Activated B cell treated with CpG ODN at 0.5 μM for 24 hours (primary cell): Measurements from ENCODE around the gene SLC26A5. TPM values are rescaled to one million over a fixed set of nuclear protein-coding genes. Genes with fewer than 3 reads are reported as not detected.
"Not testable (repeated sequence)": the region's sequence is repeated elsewhere in the genome, so short reads cannot be mapped to it uniquely, and the experiment has no call there.

Source experiments
- ATAC-seq: fragments of 200-7000 bp; cut with Tn5 transposase; one replicate; pipeline ENCODE4 v1.10.0; 2021; ENCODE audit warnings: low read depth, mild to moderate bottlenecking, moderate library complexity
- CTCF ChIA-PET: fragments of 350-600 bp; sonication (Branson Sonifier 250); formaldehyde crosslinking; loops from one replicate; lab custom pipeline; 2021; ENCODE audit warnings: antibody characterized with exemption; lab: Charles Lee
- POLR2A ChIA-PET: fragments of 350-600 bp; sonication (Branson Sonifier 250); formaldehyde crosslinking; loops from one replicate; lab custom pipeline; 2021; ENCODE audit warnings: antibody characterized with exemption; lab: Charles Lee
- DNase-seq: peaks from one replicate; pipeline ENCODE4 v3.0.0; 2022
- H3K27ac Mint-ChIP-seq: one replicate; pipeline ENCODE4 v1.8.0; 2020; ENCODE audit warnings: mixed read lengths
- H3K27me3 Mint-ChIP-seq: one replicate; pipeline ENCODE4 v1.8.0; 2021; ENCODE audit warnings: mixed read lengths
- H3K36me3 Mint-ChIP-seq: one replicate; pipeline ENCODE4 v1.8.0; 2021; ENCODE audit warnings: low read depth, mixed read lengths
- H3K4me1 Mint-ChIP-seq: one replicate; pipeline ENCODE4 v1.8.0; 2021; ENCODE audit warnings: mixed read lengths
- H3K4me3 Mint-ChIP-seq: one replicate; pipeline ENCODE4 v1.8.0; 2020; ENCODE audit warnings: mild to moderate bottlenecking, mixed read lengths
- H3K9me3 Mint-ChIP-seq: one replicate; pipeline ENCODE4 v1.8.0; 2020; ENCODE audit warnings: mixed read lengths
- CTCF ChIP-seq: fragments of 200-600 bp; IDR thresholded peaks from one replicate; pipeline ENCODE4 v1.8.0; 2022; ENCODE audit warnings: antibody characterized with exemption, mild to moderate bottlenecking
- intact Hi-C: fragments of 100-400 bp; cut with micrococcal nuclease; formaldehyde crosslinking; loops from one replicate; pipeline ENCODE4 v1.15.1; 2024
- total RNA-seq: library from RNA; stranded (reverse); gene quantifications from 2 replicates; pipeline ENCODE4 v1.2.3, GENCODE V29; 2022

Gene SLC26A5
- not detected in 2 replicates for total RNA-seq

- Mint-ChIP-seq H3K9me3 (peaks cover 7% of the 10 kb centered on the region), H3K27me3 (peaks cover 59% of the 10 kb centered on the region), H3K4me1 (peaks cover 10% of the 10 kb centered on the region), H3K36me3 (no peaks in the 10 kb centered on the region), H3K4me3 (peak within 1 kb of the TSS; percentile 68), H3K27ac (no peak within 1 kb of the TSS)
- intact Hi-C loops = loop anchor here (10.0 kb wide), 2 partner anchors 1469 to 1629 kb away; no protein-coding TSS in a partner anchor
- ChIA-PET POLR2A (no interaction called here), CTCF (no interaction called here)
- ATAC-seq (no peak), DNase-seq (no peak)
- TF ChIP-seq CTCF = no peak
These were observed at the start of gene SLC26A5 for GRCh38 chr7:103446049-103446520. TSS of gene SLC26A5 (minus strand) at chr7:103446207. CDS start at chr7:103421514, 24,693 bp downstream.

- intact Hi-C loops = no loop called here
- DNase-seq = no peak
- Mint-ChIP-seq H3K4me1 (no peaks in the 10 kb centered on the region), H3K27me3 (peaks cover 8% of the 10 kb centered on the region), H3K27ac (no peak overlapping the region), H3K4me3 (no peak overlapping the region), H3K9me3 (no peaks in the 10 kb centered on the region), H3K36me3 (no peaks in the 10 kb centered on the region)
- POLR2A ChIA-PET = no interaction called here
- no peak for ATAC-seq
- CTCF ChIA-PET = no interaction called here
- no peak for TF ChIP-seq CTCF
These were observed 41.4 kb upstream of the SLC26A5 start for GRCh38 chr7:103487419-103487818.

- H3K36me3 Mint-ChIP-seq, POLR2A ChIA-PET, H3K4me3 Mint-ChIP-seq, H3K9me3 Mint-ChIP-seq, H3K27ac Mint-ChIP-seq, CTCF ChIA-PET, H3K4me1 Mint-ChIP-seq, intact Hi-C loops, ATAC-seq, DNase-seq: not testable (repeated sequence)
- peaks cover 11% of the 10 kb centered on the region for H3K27me3 Mint-ChIP-seq
These were observed 40.9 kb upstream of the SLC26A5 start for GRCh38 chr7:103486873-103487272.

GRCh38 chr7:103480771-103481170 is 34.8 kb upstream of the SLC26A5 start:
- CTCF ChIA-PET = no interaction called here
- ATAC-seq (no peak), DNase-seq (no peak)
- intact Hi-C loops = no loop called here
- H3K27me3 Mint-ChIP-seq = peaks cover 22% of the 10 kb centered on the region
- H3K9me3 Mint-ChIP-seq = no peaks in the 10 kb centered on the region
- no peak overlapping the region for H3K4me3 Mint-ChIP-seq
- POLR2A ChIA-PET = no interaction called here
- no peak for TF ChIP-seq CTCF
- no peaks in the 10 kb centered on the region for H3K4me1 Mint-ChIP-seq
- H3K27ac Mint-ChIP-seq = no peak overlapping the region
- no peaks in the 10 kb centered on the region for H3K36me3 Mint-ChIP-seq

- no peaks in the 10 kb centered on the region for H3K4me1 Mint-ChIP-seq
- no peak for TF ChIP-seq CTCF
- H3K4me3 Mint-ChIP-seq = no peak overlapping the region
- ChIA-PET POLR2A (no interaction called here), CTCF (no interaction called here)
- no peaks in the 10 kb centered on the region for H3K9me3 Mint-ChIP-seq
- ATAC-seq (no peak), DNase-seq (no peak)
- intact Hi-C loops = no loop called here
- H3K36me3 Mint-ChIP-seq = no peaks in the 10 kb centered on the region
- H3K27me3 Mint-ChIP-seq = peaks cover 28% of the 10 kb centered on the region
- no peak overlapping the region for H3K27ac Mint-ChIP-seq
These were observed 28.9 kb upstream of the SLC26A5 start for GRCh38 chr7:103474956-103475355.
